ENCODE results near the gene DNAJC30.

Gene DNAJC30

DNA sequence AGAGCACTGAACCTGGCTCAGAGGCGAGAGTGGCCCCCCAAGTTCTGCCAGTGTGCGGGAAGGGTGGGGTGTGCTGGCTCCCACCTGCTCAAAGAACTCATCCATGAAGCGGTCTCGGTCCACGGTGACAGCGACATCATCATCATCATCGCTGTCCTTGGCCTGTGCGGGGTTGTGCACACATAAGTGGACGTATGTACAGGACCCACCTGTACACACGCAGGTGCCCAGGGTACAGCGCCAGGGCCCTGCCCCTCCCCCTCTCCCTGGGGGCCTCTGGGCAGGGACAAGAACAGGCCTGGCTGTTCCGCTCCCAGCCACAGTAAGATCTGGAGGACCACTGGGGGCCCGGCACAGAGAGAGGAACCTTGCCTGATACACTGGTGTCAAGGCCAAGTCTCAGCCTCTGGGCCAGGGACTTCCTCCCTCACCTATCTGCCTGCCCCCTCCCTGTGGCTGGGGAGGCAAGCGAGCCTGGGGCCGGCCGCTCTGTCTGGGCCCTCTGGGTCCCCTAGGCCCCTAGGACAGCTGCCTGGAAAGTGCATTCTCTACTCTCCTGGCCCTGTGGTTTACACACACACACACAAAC lies 25.8 kb upstream of the DNAJC30 start:
- no peak for DNase-seq (ENCODE audit: low read depth in 2 of 2)

DNA sequence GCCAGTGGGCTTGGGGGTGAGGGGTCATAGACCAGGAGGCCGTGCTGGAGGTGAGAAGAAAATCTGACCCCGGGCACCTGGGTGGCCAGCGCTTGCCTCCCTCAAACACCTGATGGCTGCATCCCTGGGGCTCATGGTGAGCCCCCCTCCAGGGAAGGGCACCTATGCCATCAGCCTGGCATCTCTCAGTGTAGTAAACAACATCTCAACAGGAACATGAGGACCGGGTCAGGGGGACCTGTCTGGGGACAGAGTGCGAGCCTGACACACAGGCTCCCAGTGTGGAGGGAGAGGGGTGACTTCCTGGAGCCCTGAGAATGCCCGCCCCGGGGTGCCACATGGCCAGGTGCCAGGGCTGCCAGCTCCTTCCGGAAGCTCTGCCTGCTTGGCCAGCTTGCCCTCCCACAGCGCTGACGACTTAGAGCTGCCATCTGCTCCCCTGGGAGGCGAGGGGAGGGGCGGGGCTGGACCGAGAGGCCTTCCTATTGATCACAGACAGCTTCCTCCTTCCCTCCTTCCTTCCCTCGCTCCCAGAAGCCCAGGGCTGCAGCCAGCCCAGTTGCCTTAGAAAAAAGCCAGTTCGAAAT lies 23.9 kb upstream of the DNAJC30 start:
- DNase-seq (ENCODE audit: low read depth in 2 of 2): no peak

DNA sequence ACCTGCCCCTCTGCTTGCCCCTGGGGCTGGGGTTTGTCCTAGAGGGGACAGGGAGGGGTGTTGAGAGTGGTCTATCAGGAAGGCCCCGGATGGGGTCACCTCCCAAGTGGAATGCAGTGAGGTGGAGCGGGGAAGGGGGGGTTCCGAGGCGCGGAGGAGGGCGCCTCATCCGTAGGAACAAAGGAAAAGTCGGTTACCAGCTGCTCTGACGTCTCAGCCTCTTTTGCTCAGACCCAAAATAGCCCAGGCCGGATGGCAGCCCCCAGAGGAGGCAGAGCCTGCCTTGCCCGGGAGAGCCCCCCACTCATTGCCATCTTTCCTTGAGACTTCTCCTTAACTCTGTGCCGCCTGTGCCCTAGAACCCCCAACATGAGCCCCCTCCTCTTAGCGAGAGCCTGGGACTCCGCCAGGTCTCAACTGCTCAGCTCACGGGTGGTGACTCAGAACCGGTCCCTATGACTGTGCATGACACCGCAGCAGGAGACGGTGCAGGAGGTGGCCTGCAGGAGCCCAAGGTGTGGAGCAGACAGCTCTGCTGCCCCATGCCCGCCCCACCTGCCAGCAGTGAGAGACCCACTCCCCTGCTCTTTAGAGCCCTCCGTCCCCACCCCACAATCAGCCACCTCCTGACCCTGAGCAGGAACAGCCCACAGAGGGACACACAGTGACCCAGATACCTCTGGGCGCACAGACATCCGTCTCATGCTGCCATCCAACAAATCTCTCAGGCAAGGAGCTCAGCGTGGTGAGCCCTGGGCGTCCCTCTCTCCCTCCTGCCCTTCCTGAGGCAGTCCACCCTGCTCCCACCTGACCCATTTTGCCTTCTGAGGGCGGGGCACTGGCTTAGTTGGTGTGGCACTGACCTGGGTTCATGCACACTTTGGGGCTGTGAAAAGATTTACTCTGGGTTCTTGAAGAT lies 23.1 kb upstream of the DNAJC30 start:
- no peak for DNase-seq (ENCODE audit: low read depth in 2 of 2)

DNA sequence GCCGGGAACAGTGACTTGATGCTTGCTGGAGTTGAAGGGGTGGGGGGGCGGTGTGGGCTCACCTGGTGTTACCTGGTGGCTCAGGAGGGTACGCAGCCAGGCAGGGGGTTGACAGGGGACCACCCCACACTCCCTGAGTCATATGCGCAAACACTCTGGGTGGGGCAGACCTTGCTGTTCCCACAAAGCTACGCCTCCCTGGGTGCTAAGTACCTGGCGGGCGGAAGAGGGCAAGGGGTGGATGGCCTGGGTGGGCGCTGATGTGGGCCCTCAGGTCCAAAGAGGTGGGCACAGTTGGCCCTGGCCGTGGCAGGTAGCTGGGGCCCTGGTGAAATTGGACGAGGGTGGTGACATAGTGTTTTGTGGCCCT lies 22.3 kb upstream of the DNAJC30 start:
- DNase-seq (ENCODE audit: low read depth in 2 of 2): no peak

DNA sequence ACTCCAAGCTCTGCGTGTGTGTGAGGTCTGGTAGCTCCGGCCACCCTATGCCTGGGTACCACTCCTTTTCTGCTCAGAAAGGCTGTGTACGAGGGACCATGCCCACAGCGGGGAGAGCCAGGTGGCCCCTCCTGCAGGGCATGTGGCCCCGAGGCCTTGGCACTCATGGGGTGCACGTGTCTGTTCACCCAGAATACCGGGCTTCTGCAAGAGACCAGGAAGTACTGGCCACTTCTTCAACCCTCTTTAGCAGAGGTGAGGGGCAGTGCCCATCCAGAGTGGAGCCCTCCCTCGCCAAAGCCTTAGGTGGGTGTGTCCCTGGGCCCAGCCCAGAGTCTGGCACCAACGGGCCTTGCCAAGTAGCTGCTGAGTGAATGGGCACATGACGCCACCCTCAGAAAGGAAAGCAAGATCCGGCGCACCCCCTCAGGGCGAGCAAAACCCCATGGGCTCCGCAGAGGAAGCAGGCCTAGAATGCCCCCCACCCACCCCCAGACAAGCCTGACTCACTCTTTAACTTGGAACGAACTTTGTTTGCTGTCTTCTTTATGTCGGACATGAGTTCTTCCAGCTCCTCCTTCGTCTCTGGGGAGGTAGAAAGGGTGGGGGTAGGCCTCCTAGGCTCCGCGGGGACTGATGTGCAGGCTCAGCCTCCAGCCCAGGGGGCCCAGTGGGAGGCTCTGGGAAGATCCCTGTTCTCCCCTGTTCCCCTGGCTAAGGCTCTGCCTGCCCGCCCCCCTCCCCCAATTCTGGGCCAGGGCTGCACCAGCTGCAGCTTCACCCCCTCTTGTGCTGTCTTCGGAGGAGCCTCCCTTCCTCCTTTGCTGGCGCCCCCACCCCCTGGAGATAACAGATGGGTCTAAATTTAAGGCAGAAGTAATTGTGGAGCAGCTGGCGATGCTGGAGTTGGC lies 21.6 kb upstream of the DNAJC30 start:
- DNase-seq (ENCODE audit: low read depth in 2 of 2): peak in 1 of 2 experiments; percentile 64

DNA sequence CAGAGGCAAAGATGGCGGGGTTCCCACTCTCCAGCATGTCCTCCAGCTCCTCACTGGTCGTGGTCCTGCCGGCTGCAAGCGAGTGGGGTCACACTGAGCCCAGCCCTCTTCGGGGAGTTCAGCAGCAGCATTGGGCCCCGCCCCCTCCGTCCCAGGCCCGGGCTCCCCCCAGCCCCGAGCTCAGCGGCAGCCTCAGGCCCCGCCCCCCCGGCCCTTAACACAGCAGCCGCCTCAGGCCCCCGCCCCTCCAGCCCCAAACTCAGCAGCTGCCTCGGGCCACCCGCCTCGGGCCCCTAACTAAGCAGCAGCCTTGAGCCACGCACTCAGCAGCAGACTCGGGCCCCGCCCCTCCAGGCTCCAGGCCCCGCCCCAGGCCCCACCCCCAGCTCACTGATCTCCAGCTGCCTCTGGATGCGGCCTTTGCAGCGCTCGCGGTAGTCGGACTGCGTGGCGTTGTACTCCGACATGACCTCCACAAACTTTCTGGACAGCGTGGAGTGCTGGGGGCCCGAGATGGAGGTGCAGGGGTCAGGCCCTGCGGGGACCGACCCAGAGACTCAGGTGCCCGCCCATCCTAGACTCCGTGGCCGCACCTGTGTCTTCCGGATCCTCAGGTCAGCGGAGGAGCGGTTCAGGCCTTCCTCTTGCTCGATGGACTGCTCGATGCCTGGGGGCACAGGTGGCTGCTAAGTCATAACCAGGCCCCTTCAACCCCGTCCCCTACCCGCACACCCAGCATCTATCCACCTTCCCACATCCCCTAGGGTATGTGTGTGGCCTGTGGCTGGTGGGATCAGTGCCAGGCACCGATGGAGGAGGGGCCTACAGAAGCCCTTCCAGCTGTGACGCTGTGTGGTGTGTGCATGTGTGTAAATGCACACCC lies 20.7 kb upstream of the DNAJC30 start:
- DNase-seq (ENCODE audit: low read depth in 2 of 2): peak in 1 of 2 experiments; percentile 50

DNA sequence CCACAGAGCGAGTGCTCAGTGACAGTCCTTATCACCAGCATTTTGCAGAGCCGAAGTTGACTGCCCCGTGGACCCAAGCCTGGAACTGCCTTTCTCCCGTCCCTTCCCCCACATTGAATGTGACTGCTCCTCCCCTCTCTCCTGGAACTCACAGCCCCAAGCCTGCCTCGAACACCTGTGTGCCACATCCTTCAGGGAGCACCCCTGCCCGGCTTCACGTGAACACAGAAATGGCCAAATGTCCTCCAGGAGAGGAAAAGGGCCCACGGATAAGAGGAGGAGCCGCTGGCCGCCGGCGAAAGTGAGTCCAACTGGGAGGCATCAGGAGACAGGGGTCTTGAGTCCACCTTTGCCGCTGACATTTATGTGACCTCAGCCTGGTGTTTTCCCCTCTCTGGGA lies 20.0 kb upstream of the DNAJC30 start:
- DNase-seq (ENCODE audit: low read depth in 2 of 2): no peak

DNA sequence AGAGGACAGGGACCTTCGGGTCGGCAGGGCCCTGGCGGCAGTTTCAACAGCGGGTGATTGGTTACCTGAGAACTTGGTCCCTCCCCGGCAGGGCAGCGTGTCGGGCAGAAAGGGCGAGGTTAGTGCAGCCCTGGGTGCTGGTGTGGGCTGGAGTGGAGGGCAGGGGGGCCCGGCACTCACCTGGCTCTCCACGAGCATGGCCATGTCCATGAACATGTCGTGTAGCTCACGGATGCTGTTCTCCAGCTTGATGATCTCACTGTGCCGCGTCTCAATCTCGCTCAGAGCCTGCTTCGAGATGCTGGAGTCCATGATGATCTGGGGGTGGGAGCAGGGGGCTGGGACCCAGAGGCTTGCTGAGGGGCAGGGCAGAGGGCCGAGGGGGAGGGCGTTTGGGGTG lies 19.4 kb upstream of the DNAJC30 start:
- no peak for DNase-seq (ENCODE audit: low read depth in 2 of 2)

DNA sequence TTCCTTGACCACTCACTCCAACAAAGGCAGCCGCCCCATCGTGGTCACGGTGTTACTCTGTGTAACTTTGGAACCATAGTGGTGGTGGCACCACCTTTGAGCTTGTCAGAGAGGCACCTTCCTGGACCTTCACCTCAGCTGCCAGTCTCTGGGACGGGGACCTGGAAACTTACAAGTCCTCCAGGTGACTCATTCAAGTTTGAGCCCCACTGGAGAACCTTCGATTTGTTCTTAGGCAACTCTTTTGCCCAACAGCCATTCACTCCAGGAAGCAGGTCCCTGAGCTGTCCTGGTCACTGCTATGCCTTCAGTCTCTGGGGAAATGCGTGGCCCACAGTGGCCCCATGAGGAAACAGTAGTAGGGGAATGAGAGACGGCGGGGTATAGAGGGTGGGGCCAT lies 19.0 kb upstream of the DNAJC30 start:
- no peak for DNase-seq (ENCODE audit: low read depth in 2 of 2)

DNA sequence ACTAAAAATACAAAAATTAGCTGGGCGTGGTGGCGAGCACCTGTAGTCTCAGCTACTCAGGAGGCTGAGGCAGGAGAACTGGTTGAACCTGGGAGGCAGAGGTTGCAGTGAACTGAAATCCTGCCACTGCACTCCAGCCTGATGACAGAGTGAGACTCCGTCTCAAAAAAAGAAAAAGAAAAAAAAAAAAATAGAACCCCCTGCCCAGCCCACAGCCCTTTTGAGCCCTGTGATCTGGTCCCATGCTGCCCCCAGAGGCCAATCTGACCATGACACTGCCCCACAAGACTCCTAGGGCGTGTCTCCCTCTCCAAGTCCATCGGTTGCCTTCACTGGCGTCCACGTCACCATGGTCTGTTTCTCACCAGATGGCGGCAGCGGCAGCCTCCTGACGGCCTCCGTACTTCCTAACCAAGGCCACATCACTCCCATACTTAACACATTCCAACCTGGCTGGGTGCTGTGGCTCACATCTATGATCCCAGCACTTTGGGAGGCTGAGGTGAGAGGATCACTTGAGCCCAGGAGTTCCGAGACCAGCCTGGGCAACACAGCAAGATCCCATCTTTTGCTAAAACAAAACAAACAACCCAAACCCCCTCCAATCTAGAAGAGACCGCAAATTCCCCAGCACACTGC lies 18.2 kb upstream of the DNAJC30 start:
- no peak for DNase-seq (ENCODE audit: low read depth in 2 of 2)

DNA sequence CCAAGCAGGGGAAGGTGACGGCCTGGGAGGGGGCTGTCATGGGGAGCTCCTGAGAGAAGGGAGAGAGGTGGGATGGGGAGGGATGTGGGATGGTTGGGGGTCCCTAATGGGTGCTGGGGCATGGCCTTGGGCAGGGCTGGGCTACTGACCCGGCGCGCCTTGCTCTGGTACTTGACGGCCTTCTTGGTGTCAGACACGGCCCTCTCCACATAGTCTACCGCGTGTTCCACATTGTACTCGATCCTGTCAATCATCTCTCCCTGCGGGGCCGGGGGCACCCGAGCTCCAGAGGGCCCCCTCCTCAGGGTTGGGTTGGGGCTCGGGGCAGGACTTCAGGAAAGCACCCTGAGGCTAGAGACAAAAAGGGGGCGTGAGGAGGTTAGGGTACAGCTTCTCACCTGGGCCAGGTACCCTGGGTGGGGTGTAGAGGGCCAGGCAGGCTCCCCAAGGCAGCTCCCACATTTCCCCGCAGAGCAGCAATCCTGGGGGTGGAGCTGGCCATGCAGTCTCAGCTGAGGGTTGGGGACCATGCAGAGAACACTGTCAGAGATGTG lies 17.4 kb upstream of the DNAJC30 start:
- DNase-seq (ENCODE audit: low read depth in 2 of 2): no peak

DNA sequence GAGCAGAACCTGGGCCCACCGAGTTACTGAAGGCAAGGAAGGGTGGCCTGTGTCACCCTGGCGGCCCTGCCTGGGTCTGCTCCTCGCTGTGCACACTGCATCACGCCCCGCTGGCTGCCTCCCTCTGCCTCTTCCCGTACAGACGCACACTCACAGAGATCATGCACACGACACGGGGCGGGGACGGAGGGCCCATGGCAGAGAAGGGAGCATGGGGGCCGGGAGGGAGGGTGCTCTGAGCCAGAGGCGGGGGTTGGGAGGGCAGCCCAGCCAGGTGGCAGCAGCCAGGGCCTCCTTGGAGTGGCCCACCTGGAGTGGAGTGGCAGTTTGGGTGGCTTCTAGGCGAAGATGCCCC lies 16.8 kb upstream of the DNAJC30 start:
- DNase-seq (ENCODE audit: low read depth in 2 of 2): no peak

DNA sequence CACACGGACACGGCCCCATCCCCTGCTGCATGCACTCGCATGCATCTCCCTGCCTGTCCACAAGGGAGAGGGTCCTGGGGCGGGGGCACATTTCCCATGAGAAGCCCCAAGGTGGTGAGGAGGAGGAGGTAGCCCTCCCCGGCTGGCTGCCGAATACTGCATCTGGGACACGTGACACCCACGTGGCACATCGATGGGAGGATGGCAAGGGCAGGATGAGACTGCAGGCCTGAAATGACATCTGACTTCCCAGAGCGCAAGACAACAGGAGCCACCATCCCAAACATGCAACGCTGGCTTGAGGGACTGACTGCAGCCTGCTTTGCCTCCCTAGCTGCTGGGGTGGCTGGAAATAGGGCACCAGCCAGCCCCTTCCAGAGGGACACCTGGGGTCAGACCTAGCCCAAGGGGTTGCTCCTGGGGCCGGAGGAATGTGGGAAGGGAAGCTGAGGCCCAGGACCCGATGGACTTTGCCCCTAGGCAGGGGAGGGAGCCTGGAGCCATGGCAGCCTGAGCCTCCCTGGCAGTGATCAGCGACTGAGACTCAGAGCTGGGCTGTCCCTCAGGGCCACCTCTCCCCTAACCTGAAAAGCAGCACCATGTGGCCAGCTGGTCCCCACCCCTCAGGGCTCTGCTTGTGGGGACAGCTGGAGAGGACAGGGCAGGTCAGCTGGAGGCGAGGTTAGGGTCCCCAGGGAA lies 16.3 kb upstream of the DNAJC30 start:
- DNase-seq (ENCODE audit: low read depth in 2 of 2): no peak

DNA sequence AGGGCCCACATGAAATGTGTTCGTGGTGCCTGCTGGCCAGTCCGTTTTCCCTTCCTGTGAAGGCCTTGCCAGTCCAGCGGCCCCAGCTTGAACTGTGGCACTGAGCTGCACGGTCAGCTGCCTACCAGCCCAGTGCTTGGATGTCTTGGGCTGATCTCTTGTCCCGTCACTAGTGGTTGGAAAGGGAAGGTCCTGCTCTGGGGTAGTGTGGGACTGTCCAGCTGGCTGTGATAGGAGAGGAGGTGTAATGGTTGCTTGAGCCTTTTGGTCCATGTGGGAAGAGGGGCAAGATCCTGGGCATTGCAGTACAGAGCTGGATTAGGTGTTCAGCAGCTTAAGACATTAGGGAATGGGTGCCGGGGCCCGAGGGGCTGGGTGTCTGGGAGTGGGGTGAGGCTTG lies 15.2 kb upstream of the DNAJC30 start:
- no peak for DNase-seq (ENCODE audit: low read depth in 2 of 2)

DNA sequence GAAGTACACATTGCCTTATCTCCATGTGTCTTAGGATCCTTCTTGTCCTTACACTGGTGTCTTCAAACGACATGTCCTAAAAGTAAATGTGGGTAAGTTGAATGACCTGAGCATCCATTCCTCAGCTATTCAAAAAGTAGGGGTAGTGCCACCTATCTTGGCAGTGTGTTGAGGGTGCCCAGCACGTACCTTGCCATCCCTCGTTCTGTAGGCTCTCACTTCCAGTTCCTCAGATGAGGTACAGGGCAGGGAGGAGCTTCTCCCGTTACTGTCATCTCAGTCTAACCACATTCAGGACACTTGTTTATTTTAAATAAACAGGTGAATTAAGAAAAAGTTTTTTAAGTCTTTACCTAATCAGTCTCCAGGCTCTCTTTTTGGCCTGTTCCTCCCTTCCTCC lies 13.1 kb upstream of the DNAJC30 start:
- DNase-seq (ENCODE audit: low read depth in 2 of 2): no peak

DNA sequence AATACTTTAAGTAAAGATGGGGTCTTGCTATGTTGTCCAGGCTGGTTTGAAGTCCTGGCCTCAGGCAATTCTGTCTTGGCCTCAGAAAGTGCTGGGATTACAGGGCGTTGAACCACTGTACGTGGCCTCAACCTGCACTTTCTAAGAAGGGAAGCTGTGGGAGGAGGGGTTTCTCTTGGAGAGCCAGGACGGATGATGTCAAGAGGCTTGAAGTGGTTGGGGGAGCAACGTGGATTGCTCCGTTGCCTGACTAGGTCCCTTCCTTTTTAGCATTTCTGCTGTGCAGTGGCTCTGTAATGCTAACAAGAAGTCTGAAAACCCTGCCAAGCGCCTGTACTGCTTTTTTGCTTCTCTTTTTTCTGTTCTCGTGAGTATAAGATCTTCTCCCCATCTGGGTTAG lies 7.4 kb upstream of the DNAJC30 start:
- no peak for DNase-seq (ENCODE audit: low read depth in 2 of 2)

DNA sequence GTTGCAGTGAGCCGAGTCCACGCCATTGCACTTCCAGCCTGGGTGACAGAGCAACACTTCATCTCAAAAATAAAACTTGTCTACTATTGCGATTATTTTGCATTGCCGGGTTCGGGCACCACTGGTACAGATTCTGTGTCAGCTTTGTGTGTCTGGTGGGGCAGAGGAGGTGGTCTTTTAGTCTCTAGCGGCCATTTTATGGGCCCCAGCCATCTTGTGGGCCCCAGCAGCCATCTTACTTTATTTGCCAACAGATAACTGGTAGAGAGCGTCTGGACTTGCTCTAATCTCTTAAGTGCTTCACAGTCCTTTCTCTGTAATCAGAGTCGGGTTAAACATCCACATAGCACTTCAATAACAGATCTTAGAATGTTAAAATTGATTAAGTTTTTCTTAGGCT lies 5.0 kb upstream of the DNAJC30 start:
- no peak for DNase-seq (ENCODE audit: low read depth in 2 of 2)

DNA sequence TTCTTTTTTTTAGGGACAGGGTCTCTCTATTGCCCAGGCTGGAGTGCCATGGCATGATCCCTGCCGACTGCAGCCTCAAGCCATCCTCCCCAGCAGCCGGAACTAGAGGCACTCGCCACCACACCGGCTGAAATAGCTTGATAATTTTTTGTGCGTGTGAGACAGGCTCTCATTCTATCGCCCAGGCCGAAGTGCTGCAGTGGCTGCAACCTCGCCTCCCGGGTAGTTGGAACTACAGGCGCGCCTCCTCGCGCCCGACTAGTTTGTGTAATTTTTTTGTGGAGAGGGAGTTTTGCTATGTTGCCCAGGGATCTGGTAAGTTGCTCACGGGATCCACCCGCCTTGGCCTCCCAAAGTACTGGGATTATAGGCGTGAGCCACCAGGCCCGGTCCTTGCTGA lies 2.1 kb upstream of the DNAJC30 start:
- DNase-seq (ENCODE audit: low read depth in 2 of 2): no peak

DNA sequence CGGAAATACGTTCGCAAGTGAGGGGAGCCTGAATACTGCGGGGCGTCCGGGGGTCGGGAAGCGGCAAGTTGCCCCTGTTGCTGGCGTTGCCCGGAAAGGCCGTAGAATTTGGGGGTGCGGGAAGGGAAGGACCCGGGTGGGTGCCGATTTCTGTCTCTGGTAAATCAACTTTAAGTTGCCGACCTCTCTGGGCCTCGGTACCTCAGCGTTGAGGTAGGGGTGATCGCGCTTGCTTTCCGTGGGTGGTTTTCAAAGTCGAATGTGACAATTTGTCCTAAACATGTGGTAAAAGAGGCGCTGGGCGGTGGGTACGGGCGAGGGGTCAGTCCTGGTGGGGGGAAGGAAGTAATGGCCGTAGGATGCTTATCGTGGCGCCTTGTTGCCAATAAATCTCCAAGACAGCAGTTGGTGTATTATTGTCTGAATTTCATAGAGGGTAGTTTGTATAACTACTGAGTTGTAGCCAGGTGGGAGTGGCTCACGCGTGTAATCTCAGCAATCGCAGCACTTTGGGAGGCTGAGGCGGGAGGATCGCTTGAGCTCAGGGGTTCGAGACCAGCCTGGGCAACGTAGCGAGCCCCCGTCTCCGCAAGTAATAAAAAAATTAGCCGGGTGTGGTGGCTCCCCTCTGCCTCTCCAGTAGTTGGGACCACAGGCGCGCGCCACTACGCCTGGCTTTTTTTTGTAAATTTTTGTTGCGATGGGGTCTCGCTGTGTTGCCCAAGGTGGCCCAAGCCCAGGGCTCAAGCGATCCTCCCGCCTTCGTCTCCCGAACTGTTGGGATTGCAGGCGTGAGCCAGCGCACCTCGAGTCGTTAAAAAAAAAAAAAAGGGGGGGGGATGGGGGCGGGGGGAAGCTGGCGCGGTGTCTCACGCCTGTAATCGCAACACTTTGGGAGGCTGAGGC lies 788 bp upstream of the DNAJC30 start:
- DNase-seq (ENCODE audit: low read depth in 2 of 2): no peak
